ENCODE measurements around the gene C3orf18.

C3orf18 gene

DNA sequence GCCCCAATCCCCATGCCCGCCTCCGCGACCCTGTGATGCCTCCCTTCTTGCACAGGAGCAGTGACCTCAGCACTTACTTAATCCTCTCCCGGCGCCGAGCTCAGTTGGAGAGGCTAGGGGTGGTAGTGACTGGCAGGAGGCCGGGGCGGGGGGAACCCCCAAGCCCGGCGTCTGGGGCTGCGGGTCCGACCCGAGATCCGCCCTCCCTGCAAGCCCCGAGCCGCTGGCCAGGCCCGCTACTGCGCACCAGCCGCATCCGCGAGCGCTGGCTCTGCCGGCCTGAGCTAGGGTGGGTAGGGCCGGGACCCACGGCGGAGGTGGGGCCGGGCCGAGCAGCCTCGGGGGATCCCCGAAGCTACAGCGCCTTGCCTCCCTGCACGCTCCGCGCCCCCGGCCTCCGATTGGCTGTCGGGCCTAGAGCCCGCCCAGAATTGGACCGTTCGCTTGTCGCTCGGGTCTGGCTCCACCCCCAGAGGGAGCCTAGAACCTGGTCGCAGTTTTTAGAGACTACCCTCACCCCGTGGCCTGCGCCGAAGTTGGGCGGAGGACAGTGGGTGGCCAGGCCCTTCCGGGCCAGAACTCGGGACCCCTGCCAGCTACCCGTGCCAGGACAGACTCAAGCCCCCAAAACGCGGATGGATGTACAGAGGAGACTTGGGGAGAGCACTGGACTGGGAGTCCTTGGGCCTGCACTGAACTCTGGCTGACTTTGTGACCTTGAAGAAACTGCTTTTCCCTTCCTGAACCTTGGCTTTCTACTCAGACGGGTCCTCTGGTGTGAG, at the start of gene C3orf18:
TSS of gene C3orf18 (minus strand) at position 362 of the 782 bp plus-strand sequence. CDS start 2,048 bp downstream, outside the sequence.
- peak; percentile 27 for DNase-seq

GRCh38 chr3:50616770-50617095, 49.2 kb upstream of the C3orf18 start:
- DNase-seq: peak; percentile 15

DNA sequence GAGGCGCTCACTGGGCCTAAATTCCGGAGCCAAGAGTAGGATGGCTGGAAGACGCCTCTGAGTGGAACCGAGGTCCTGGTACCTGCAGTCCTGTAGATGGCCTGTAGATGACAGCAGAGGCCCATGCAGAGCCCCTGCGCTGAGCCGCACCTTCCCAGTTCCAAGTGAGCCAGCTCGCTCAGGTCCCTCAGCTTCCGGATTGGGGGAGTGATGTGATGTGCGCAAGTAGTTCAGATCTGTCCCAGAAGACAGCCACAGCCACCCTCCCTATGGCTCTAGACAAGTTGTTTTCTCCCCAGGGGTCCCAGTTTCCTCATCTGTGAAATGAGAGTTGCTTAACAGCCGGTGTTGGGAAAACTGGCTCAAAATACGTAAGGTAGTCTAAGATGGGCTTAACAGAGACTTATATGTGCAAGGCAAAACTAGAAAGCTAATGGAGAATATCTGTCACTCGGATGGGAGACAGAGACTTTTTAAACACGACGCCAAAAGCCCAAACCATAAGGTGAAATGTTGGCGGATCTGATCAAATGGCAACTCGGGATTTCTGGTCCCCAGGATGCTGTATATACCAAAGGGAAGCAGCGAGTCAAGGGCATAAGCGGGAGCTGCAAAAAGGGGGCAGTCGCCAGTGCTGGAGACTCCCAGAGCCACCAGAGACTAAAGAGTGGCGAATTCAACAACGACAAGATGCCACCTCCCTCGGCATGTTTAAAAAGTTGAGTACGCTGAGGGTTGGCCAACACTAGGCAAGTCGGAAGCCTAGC, 48.6 kb upstream of the C3orf18 start:
- peak; percentile 35 for DNase-seq

- DNase-seq: no peak
Measured at GRCh38 chr3:50615190-50615589, 47.6 kb upstream of the C3orf18 start.

DNA sequence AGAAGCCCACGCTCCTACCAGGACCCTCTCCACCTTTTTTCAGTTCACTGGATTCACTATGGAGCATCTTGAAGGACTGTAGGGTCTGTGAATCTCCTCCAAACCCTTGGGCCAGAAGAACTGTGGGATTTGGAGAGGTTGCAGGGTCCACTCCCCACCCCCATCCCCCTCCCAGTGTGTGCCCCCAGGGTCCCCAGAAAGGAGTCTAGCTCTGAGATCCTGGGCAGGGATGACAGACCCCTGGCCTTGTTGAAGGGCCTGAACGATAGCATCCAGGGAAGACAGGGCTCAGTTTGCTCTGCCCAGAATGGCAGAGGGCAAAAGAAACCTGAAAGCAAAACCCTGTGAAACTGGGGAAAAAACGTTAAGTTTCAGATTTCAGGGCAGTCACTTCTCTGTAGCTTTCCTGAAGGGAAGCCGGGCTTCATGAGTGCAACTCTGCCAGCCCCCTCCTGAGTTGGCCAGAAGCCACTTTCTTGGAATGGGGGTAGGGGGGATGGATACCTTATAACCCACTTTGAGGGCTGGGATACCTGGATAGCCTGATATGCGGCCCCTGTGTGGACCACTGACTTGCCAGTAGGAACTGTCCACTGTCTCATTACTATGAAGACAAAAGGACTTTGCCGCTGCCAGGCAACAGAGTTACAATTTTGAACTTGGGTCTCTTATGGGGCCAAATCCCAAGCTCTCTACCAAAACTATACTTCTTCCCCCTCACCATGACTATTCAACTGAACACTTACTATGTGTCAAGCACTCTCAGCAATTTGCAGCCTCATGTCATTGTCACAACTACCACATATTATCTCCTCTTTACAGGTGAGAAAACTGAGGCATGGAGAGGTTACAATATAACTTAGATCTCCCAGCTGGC, 45.7 kb upstream of the C3orf18 start:
- DNase-seq: no peak

DNA sequence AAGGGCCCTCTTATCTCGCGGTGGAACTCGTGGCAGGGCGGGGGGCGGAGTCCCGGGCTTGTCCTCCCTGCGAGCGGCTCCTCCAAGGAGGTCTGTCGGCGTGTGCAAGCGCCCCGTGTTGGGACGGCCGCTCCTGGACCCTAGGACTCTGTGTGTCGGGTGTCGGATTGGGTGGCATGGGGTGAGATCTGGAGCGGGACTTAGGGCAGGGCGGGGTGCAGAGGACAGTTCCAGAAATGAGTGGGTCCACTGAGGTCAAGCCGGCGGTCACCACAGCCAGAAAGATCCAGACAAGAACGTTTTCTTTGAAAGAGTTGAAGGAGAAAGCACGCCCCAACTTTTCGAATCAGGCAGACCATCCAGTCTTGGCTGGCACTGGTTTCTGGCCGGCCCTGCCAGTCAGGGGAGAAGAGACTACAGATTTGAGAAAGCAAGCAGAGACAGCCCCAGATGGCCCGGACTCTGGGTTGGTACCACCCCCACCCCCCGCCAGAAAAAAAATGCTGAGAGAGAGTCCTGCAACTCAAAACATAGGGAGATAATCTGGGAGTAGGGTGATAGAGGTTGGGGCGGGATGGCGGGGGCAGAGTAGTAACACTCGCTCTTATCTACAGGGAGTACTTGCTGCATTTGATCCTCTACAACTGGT, 44.8 kb upstream of the C3orf18 start:
- no peak for DNase-seq

DNA sequence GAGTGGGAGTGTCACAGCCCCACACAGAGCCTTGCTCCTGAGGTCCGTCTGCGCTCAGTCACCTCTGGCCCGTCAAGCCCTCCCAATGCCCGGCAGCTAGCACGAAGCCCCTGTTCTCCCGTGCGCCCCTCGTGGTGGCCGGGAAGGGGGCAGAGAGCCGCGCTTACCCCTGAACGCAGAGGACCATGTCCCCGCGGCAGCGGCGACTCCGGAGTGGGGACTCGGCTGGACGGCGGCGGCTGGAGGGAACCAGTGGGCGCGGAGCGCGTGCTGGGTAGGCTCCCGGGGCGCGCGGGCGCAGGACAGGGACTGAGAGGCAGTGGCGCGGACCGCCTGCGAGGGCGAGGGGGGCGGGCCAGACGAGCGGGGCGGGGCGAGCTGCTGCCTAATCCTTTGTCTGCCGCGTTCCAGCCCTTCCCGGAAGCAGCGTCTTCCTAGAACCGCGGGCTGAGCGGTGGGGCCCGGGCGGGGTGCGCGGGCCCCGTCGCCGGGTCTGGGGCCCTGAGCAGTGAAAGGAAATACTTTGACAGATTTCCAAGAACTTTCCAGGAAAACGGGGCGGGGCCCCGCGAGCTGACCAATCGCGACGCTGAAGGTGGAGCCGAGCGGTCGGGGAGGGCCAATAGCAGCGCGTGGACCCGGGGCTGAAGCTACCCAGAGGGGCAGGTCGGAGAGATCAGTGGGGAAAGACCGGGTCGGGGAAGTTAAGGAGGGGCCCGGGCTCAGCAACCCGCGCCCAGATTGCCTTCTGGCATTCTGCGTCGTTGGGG, 44.1 kb upstream of the C3orf18 start, which contains the start of gene CISH:
TSS of gene CISH (minus strand) at position 311 of the 770 bp plus-strand sequence. CDS start at position 187, 124 bp downstream.
- DNase-seq: peak; percentile 65

GRCh38 chr3:50610992-50611463, 43.5 kb upstream of the C3orf18 start:
- DNase-seq: no peak

GRCh38 chr3:50610181-50610971, 42.8 kb upstream of the C3orf18 start:
- no peak for DNase-seq

GRCh38 chr3:50609763-50610085, 42.2 kb upstream of the C3orf18 start:
- no peak for DNase-seq

- no peak for DNase-seq
Measured at GRCh38 chr3:50609071-50609762, 41.7 kb upstream of the C3orf18 start.

GRCh38 chr3:50608278-50608677, 40.7 kb upstream of the C3orf18 start:
- no peak for DNase-seq

DNA sequence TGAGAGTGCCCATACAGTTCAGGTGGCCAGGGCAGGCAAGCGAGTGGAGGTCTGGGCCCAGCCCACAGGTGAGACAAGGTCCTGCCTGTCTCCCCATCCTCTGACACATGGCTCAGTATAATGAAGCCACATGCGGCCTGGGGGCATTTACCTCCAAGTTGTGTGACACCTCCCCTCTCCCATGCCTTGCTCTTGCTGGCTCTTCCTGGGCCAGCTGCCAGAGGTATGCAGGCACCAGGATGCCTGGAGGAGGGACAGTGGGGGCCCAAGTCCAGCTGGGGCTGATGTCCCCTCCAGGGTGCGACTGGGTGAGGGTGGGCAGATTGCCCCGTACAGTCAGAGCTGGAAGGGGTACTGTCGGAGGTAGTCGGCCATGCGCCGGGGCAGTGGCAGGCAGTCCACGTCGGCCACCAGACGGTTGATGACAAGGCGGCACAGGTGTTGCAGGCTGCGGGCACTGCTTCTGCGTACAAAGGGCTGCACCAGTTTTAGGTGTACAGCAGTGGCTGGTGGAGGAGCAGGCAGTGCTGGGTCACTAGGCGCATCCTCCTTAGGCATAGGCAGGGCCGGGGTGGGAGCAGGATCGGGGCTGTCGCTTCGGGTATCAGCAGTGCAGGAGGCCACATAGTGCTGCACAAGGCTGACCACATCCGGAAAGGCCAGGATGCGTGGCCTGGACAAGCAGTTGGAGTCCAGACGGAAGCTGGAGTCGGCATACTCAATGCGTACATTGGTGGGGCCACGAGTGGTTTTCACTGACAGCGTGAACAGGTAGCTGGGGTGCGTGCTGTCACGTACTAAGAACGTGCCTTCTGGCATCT, 39.9 kb upstream of the C3orf18 start:
- no peak for DNase-seq

- DNase-seq: no peak
Measured at GRCh38 chr3:50606596-50606995, 39.0 kb upstream of the C3orf18 start.

- DNase-seq: no peak
Measured at GRCh38 chr3:50605901-50606326, 38.4 kb upstream of the C3orf18 start.

DNA sequence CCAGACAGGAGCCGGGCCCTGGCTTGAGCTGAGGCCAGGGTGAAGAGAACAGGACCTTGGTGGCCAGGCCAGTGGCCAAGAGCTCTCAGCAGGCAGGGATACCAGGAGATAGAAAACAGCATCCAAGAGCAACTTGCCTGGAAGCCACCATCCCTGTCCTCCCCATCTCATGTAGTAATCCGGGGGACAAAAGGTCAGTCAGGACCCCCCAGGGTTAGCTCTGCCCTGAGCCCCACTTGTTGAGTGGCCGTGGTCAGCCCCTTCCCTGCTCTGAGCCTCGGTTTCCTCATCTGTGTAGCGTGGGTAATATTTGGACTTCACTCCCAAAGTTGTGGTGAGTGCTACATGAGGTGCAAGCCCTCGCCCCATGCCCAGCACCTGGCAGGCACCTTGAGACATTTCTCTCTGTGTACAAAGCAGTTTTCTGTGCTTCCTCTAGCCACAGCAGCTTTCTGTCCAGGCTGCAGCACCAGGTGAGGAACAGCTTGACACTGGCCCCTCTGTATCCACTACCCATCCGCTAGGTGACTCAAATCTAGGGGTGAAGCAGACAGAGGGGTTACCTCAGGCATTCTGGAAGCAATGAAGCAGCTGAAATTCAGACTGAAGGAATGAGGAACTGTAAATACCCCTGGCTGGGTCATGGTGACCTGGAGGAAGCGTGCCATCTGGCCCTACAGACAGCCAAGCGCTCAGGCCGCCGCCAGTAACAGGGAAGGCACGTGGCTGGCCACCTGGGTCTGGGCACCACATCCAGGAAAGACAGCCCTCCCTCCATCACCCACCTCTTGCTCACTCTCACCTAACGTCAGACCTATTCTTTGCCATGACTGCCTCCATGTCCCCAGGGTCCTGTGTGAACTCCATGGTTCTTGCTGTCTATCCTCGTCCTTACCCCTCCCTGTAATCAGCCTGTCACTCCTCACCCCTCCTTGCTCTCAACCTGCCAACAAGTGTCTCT, 37.4 kb upstream of the C3orf18 start:
- DNase-seq: no peak

DNA sequence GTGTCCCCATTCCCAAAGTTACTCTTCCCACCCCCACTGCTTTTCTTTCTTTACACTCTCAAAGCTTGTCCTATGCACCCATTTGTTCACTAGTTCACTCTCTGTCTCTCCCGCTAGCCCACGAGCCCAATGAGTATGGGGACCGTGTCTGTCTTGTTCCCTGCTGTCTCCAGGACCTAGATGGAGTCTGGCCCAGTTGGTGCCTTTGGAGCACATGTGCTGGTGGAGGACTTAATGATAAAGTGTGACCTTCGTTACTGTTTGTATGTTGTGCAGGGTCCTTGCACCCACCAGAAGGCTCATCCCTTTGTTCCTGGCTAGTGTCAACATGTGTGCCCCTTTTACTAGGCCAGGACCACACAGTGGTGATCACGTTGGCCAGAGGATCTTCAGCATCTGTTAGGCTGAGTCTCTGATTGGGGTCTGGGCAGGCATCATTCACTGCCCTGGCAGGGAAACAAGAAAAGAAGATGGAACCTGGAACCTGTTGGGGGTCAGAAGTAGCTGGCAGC, 36.6 kb upstream of the C3orf18 start:
- DNase-seq: no peak
